ENCODE measurements around the gene SLX9.

DNA sequence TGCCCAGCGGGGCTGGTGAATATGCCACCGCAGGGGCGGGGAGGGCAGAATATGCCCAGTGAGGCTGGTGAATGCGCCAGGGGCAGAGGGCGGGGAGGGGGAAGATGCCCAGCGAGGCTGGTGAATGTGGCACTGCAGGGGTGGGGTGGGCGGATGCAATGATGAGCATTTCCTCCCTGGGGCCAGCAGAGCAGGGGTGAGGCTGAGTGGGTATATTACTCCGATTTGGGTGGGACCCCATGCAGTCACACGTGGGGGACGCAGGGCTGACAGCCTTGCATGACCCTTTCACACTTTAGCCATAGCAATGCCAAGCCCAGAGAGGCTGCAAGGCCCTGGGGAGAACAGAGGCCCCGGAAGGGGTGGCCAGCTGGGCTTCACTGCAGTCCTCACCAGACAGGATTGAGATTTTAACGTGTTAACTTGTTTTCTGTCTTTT lies 9.3 kb upstream of the SLX9 start:
- TF ChIP-seq, protein P1, sequence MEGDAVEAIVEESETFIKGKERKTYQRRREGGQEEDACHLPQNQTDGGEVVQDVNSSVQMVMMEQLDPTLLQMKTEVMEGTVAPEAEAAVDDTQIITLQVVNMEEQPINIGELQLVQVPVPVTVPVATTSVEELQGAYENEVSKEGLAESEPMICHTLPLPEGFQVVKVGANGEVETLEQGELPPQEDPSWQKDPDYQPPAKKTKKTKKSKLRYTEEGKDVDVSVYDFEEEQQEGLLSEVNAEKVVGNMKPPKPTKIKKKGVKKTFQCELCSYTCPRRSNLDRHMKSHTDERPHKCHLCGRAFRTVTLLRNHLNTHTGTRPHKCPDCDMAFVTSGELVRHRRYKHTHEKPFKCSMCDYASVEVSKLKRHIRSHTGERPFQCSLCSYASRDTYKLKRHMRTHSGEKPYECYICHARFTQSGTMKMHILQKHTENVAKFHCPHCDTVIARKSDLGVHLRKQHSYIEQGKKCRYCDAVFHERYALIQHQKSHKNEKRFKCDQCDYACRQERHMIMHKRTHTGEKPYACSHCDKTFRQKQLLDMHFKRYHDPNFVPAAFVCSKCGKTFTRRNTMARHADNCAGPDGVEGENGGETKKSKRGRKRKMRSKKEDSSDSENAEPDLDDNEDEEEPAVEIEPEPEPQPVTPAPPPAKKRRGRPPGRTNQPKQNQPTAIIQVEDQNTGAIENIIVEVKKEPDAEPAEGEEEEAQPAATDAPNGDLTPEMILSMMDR (IDR thresholded peaks at IDR 0.05), result no peak
- no peak for TF ChIP-seq POLR2AphosphoS5 (IDR thresholded peaks at IDR 0.05)

Data from esophagus muscularis mucosa (tissue), 3 donors.